Stimulated activated CD8-positive, alpha-beta memory T cell treated with anti-CD3 and anti-CD28 coated beads, Interleukin-4, amount 100 ng/mL, for 1 hour (primary cell): ENCODE data around the gene FOXO3B.
A peak's percentile ranks its signal among the peaks of the same experiment; 100 is the strongest.
"Not testable (repeated sequence)": the region's sequence is repeated elsewhere in the genome, so short reads cannot be mapped to it uniquely, and the experiment has no call there.

Experiments
- DNase-seq, 2 donors: peaks; one replicate each; pipeline ENCODE4 v3.0.0-alpha.2; 2020; ENCODE audit warnings: low read depth in 2 of 2, low spot score in 1 of 2

Gene FOXO3B

GRCh38 chr17:18681767-18682571 lies at the start of gene FOXO3B:
Gene FOXO3B (minus strand): TSS chr17:18682314. CDS start chr17:18681651, 663 bp downstream.
- peak; percentile 21 to 37 for DNase-seq

DNA sequence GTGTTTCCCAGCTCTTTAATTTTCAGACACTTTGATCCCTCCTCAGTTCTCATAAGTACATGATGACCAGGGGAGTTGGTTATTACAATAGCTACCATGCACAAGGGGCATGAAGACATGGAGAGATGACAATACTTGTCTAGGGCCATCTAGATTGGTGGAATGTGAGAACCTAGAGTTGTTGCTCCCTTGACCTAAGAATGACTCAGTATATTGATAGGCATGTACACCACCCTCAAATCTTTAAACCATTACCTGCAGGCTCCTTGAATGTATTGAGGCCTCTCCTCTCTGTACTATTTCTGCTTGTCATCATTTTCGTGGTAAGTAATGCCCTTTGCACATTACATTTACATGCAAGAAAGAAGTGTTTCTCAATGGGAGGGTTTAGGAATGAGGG lies 41.4 kb upstream of the FOXO3B start:
- DNase-seq: not testable (repeated sequence)

- DNase-seq: not testable (repeated sequence)
These were observed 40.5 kb upstream of the FOXO3B start for GRCh38 chr17:18722612-18723011.

DNA sequence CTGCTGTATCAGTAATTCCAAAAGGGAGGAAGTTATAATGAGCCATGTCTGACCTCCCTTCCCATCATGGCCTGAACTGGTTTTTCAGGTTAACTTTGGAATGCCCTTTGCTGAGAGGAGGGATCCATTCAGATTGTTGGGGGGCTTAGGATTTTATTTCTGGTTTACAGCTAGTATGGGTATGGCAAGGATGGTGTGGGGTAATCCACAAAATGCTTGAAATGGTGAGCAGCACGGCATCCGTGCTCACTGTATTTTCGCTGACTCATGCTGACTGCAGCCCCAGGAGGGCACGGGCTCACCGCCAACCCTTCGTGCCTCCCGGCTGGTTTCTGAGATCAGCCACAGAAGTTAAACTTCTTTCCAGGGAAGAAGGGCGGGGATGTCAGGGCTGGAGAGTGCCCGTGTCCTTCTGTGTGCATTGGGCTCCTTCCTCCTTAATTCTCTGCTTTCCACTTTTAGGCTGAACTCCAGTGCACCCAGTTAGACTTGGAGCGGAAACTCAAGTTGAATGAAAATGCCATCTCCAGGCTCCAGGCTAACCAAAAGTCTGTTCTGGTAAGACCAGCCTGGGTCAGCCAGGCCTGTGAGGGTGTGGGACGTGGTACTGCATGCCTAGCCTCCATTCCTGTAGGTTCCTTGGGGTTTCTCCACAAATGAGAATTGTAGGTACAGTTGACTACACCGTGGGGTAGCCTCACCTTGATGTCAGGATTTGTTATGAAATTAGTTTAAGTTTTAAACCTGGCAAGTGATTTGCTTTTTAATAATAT lies 39.8 kb upstream of the FOXO3B start:
- DNase-seq: not testable (repeated sequence)

DNA sequence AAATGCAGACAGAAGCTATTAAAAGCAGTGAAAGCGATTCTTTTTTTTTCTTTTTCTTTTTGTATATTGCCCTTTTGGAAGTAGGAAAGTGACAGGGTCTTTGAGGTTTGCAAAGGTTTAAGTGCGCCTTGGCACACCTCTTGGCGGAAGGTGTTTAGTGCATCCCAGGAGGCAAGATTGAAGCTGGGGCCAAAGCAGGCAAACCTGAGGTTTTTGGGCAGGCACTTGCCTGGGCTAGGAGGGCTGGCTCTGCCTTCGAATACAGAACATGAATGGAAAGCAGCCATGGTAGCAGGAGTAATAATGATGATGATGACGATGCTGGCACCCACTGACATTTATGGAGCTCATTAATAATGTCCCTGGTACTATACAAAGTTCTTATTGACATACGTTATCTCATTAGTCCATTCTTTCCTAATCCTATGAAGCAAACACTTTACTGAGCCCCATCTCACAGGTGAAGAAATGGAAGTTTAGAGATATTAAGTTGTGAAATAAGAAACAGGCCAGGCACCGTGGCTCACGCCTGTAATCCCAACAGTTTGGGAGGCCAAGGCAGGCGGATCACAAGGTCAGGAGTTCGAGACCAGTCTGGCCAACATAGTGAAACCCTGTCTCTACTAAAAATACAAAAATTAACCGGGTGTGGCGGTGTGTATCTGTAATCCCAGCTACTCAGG lies 37.5 kb upstream of the FOXO3B start:
- not testable (repeated sequence) for DNase-seq

- not testable (repeated sequence) for DNase-seq
These were observed 36.7 kb upstream of the FOXO3B start for GRCh38 chr17:18718643-18719427.

GRCh38 chr17:18712354-18712999 lies 30.4 kb upstream of the FOXO3B start:
- DNase-seq: peak; percentile 13 to 47

GRCh38 chr17:18708215-18708614 lies 26.1 kb upstream of the FOXO3B start:
- not testable (repeated sequence) for DNase-seq

- not testable (repeated sequence) for DNase-seq
These were observed 23.8 kb upstream of the FOXO3B start for GRCh38 chr17:18705955-18706354.

DNA sequence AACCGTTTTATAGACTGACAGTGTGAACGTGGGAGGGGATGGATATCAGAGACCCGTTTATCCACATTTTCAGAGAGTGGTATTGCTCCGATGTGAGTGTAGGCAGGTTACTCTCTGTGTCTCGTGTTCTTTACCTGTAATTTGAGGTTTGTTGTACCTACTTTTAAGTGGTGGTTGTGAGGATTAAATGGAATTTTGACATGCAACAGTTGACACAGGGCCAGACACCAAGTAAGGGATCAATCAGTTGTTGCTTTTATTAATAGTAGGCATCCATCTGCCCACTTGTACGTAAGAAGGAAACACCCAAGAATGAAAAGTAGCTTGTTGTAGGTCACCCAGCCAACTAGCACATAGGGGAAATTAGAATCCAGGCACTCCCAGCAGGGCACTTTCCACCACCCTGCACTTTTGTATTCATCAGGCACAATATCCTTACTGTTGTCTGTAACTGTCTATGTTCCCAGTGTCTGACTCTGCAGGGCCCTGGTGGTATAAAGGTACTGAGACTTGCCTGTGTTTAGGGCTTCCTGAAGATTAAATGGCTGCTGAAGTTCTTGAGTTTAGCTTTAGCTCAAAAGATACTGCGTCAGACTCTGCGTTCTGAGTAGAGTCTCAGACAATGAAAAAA lies 16.5 kb upstream of the FOXO3B start:
- DNase-seq: not testable (repeated sequence)

DNA sequence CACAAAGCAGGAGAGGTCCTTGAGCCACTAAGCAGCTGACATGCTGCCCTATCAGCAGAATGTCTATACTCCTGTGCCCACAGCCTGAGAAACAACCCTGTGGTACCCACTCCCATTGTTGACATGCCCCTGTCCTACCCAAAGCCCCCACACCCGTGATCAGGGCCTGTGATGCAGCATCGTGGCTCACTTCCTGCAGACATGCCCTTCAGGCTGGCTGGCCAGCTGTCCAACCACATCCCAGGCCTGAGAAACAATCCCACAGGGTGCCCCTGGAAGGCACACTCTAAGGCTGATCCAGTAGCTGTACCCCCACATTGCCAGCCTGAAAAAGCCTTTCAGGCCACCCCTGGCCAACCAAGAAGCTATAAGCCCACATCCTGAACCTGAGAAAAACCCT lies 13.0 kb upstream of the FOXO3B start:
- not testable (repeated sequence) for DNase-seq

GRCh38 chr17:18682668-18683067 lies 554 bp upstream of the FOXO3B start:
- not testable (repeated sequence) for DNase-seq

GRCh38 chr17:18677381-18677780 lies 4.7 kb downstream of the FOXO3B start:
- not testable (repeated sequence) for DNase-seq

DNA sequence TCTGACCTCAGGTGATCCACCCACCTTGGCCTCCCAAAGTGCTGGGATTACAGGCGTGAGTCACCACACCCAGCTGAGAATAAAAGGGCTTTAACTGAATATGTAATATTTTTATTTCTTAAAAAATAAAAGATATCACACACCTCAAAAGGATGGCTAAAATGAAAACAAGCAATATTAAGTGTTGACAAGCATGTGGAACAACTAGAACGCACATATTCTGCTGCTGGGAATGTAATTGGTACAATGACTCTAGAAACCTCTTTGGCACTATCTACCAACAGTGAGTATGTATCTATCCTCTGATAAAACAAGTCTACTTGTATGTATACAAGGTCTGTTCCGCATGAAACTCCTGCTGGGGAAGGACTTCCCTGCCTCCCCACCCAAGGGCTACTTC lies 5.2 kb downstream of the FOXO3B start:
- DNase-seq: not testable (repeated sequence)

GRCh38 chr17:18672395-18673227 lies 9.5 kb downstream of the FOXO3B start:
- not testable (repeated sequence) for DNase-seq

- DNase-seq: not testable (repeated sequence)
These were observed 13.5 kb downstream of the FOXO3B start for GRCh38 chr17:18668625-18669024.

GRCh38 chr17:18667535-18667934 lies 14.6 kb downstream of the FOXO3B start:
- DNase-seq: not testable (repeated sequence)

- DNase-seq: not testable (repeated sequence)
These were observed 15.8 kb downstream of the FOXO3B start for GRCh38 chr17:18666326-18666725.
